ENCODE results near the gene PCDHGB6. TPM values are rescaled to one million over a fixed set of nuclear protein-coding genes. Genes with fewer than 3 reads are reported as not detected.
"Not testable (repeated sequence)": the region's sequence is repeated elsewhere in the genome, so short reads cannot be mapped to it uniquely, and the experiment has no call there.

The PCDHGB6 gene
- under 1 TPM; 0.13 to 0.44 (median 0.19) TPM for total RNA-seq
- polyA plus RNA-seq = under 1 TPM; 0.05 to 0.12 TPM
- total RNA-seq = 1.2 reads per million

DNA sequence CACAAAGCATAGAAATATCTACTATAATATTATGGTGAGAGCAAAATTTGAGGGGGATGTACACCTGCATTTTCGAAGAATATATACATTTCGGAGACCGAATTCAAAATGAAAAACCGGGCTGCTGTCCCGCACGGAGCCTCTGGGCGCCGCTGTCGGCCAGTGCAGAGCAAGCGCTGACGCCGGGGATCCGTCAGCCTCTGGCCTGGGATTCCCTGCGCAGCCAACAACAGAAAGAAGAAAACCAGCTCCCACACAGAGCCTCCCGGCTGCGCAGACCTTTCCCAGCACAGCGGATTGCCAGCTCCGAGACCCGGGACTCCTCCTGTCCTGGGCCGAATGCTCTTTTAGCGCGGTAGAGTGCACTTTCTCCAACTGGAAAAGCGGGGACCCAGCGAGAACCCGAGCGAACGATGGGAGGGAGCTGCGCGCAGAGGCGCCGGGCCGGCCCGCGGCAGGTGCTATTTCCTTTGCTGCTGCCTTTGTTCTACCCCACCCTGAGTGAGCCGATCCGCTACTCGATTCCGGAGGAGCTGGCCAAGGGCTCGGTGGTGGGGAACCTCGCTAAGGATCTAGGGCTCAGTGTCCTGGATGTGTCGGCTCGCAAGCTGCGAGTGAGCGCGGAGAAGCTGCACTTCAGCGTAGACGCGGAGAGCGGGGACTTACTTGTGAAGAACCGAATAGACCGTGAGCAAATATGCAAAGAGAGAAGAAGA is at the start of gene PCDHGB6:
TSS of gene PCDHGB6 (plus strand) at position 232 of the 716 bp plus-strand sequence. CDS start at position 414, 182 bp downstream.
- Mint-ChIP-seq H3K36me3 (peaks cover 7 to 32% (median 12%) of the 10 kb centered on the region in 5 donors), H3K27me3 (peaks cover 54 to 80% (median 76%) of the 10 kb centered on the region in 5 donors), H3K27ac (peak within 1 kb of the TSS in 4 of 9 donors; percentile 5 to 79 (median 35)), H3K4me1 (peaks cover 2 to 14% (median 4%) of the 10 kb centered on the region in 7 donors), H3K9me3 (peaks cover 10 to 82% (median 47%) of the 10 kb centered on the region in 11 donors), H3K4me3 (peak within 1 kb of the TSS in 9 of 10 donors; percentile 33 to 80 (median 66))
- peak; percentile 71 for ATAC-seq
- H3K4me3 ChIP-seq (ENCODE audit: low read length); CTCF ChIA-PET; H3K4me1 ChIP-seq (ENCODE audit: control insufficient read depth in 2 of 2, insufficient read depth in 2 of 2, low read length in 2 of 2); H3K36me3 ChIP-seq (ENCODE audit: control insufficient read depth in 2 of 3, insufficient read depth in 3 of 3, low read length in 3 of 3); intact Hi-C loops (cut with micrococcal nuclease); H3K27ac ChIP-seq (ENCODE audit: low read depth, low read length): not testable (repeated sequence)
- POLR2A ChIA-PET = interaction anchor here (0.5 kb wide), 1 partner anchor 155 kb away, joined by 5 read pairs; no protein-coding TSS in a partner anchor
- H3K9me3 ChIP-seq (ENCODE audit: control insufficient read depth in 2 of 3, low read length in 3 of 3) = peaks cover 0 to 33% (median 0%) of the 10 kb centered on the region in 3 experiments
- H3K27me3 ChIP-seq (ENCODE audit: control insufficient read depth in 2 of 2, insufficient read depth in 2 of 2, low read length in 2 of 2) = peaks cover 10 to 20% of the 10 kb centered on the region in 2 donors
- peak in 3 of 9 donors; percentile 27 to 34 (median 34) for DNase-seq

DNA sequence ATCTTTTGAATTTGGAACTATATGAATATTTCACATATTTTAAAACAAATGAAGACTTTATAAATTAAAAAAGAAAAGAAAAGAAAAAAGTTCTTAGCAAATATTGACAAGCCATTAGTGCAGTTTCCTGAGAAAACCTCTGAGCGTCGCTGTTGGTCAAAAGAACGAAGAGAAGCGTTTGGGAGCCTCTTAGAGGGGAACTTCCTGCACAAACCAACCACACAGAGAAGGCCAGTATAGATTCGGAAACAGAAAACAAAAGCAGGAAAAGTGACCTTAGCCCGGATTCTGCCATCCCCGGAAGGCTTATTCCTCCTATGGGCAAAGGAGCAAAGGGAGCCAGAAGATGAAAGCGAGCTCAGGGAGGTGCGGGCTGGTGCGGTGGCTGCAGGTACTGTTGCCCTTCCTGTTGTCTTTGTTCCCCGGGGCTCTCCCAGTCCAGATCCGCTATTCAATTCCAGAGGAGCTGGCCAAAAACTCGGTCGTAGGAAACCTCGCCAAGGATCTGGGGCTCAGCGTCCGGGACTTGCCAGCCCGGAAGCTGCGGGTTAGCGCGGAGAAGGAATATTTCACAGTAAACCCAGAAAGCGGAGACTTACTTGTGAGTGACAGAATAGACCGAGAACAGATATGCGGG is 47.9 kb upstream of the PCDHGB6 start, which contains the start of gene PCDHGB2:
TSS of gene PCDHGB2 (plus strand) at position 205 of the 637 bp plus-strand sequence. CDS start at position 347, 142 bp downstream.
- H3K9me3 Mint-ChIP-seq = peaks cover 20 to 92% (median 59%) of the 10 kb centered on the region in 11 donors
- intact Hi-C loops (cut with micrococcal nuclease) = loop anchor here in 1 of 2 donors (1.0 to 10.0 kb wide), 6 partner anchors 57 to 205 kb away; partner anchors contain the start of gene PCDHGB7
- H3K4me3 Mint-ChIP-seq = peak within 1 kb of the TSS; percentile 33 to 87 (median 78)
- H3K27ac Mint-ChIP-seq = peak within 1 kb of the TSS in 3 of 9 donors; percentile 48 to 57 (median 56)
- H3K27ac ChIP-seq (ENCODE audit: low read depth, low read length) = no peak within 1 kb of the TSS
- ChIA-PET POLR2A (no interaction called here), CTCF (no interaction called here)
- peaks cover 5 to 19% of the 10 kb centered on the region in 2 donors for H3K27me3 ChIP-seq (ENCODE audit: control insufficient read depth in 2 of 2, insufficient read depth in 2 of 2, low read length in 2 of 2)
- peak within 1 kb of the TSS; percentile 43 for H3K4me3 ChIP-seq (ENCODE audit: low read length)
- ATAC-seq = peak; percentile 54
- peaks cover 0 to 6% (median 3%) of the 10 kb centered on the region in 7 donors for H3K4me1 Mint-ChIP-seq
- H3K4me1 ChIP-seq (ENCODE audit: control insufficient read depth in 2 of 2, insufficient read depth in 2 of 2, low read length in 2 of 2) = no peaks in the 10 kb centered on the region
- peaks cover 0 to 62% (median 0%) of the 10 kb centered on the region in 3 experiments for H3K9me3 ChIP-seq (ENCODE audit: control insufficient read depth in 2 of 3, low read length in 3 of 3)
- no peaks in the 10 kb centered on the region for H3K36me3 ChIP-seq (ENCODE audit: control insufficient read depth in 2 of 3, insufficient read depth in 3 of 3, low read length in 3 of 3)
- peak in 1 of 9 donors; percentile 22 for DNase-seq
- peaks cover 37 to 90% (median 87%) of the 10 kb centered on the region in 5 donors for H3K27me3 Mint-ChIP-seq
- peaks cover 6 to 36% (median 18%) of the 10 kb centered on the region in 5 donors for H3K36me3 Mint-ChIP-seq

DNA sequence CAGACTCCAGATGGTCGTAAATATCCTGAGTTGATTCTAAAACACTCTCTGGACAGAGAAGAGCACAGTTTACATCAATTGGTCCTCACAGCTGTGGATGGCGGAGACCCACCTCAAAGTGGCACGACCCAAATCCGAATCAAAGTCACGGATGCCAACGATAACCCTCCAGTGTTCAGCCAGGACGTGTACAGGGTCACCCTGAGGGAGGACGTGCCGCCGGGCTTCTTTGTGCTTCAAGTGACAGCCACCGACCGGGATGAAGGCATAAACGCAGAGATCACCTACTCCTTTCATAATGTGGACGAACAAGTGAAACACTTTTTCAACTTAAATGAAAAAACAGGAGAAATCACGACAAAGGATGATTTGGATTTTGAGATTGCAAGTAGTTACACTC is 47.1 kb upstream of the PCDHGB6 start:
- Mint-ChIP-seq H3K27ac (peak overlapping the region in 1 of 9 donors; percentile 57), H3K9me3 (peaks cover 20 to 92% (median 63%) of the 10 kb centered on the region in 11 donors), H3K4me1 (peaks cover 0 to 6% (median 3%) of the 10 kb centered on the region in 7 donors), H3K4me3 (peak overlapping the region in 3 of 10 donors; percentile 9 to 87 (median 81)), H3K36me3 (peaks cover 8 to 39% (median 22%) of the 10 kb centered on the region in 5 donors), H3K27me3 (peaks cover 45 to 90% (median 88%) of the 10 kb centered on the region in 5 donors)
- CTCF ChIA-PET = no interaction called here
- ATAC-seq = no peak
- Histone ChIP-seq H3K4me1 (ENCODE audit: control insufficient read depth in 2 of 2, insufficient read depth in 2 of 2, low read length in 2 of 2) (no peaks in the 10 kb centered on the region), H3K9me3 (ENCODE audit: control insufficient read depth in 2 of 3, low read length in 3 of 3) (peaks cover 0 to 62% (median 0%) of the 10 kb centered on the region in 3 experiments), H3K36me3 (ENCODE audit: control insufficient read depth in 2 of 3, insufficient read depth in 3 of 3, low read length in 3 of 3) (no peaks in the 10 kb centered on the region), H3K4me3 (ENCODE audit: low read length) (peak overlapping the region; percentile 43), H3K27ac (ENCODE audit: low read depth, low read length) (no peak overlapping the region), H3K27me3 (ENCODE audit: control insufficient read depth in 2 of 2, insufficient read depth in 2 of 2, low read length in 2 of 2) (peaks cover 5 to 24% of the 10 kb centered on the region in 2 donors)
- intact Hi-C loops (cut with micrococcal nuclease) = loop anchor here in 1 of 2 donors (5.0 to 10.0 kb wide), 2 partner anchors 57 to 126 kb away; partner anchors contain the start of gene PCDHGB7
- no peak for DNase-seq
- POLR2A ChIA-PET = no interaction called here

DNA sequence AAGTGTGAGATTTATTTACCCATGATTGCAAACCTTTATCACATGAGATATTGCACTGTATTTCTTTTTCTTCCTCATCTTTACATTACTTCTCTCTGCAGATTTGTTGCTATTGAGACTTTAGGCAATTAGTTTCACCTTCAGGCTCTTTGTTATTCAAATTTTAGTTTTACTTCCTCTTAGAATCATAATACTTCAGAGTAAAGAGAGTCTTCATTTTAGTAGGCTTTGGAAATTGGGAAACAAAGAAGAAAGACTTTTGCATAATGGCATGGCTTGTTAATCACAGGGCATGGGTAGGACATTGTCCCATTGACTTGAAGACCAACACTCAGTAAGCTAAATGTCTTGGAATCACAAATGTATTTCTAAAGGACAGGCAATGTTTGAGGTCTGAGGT is 45.1 kb upstream of the PCDHGB6 start:
- peaks cover 16 to 89% (median 66%) of the 10 kb centered on the region in 11 donors for H3K9me3 Mint-ChIP-seq
- Histone ChIP-seq H3K27me3 (ENCODE audit: control insufficient read depth in 2 of 2, insufficient read depth in 2 of 2, low read length in 2 of 2) (peaks cover 5 to 27% of the 10 kb centered on the region in 2 donors), H3K27ac (ENCODE audit: low read depth, low read length) (no peak overlapping the region), H3K36me3 (ENCODE audit: control insufficient read depth in 2 of 3, insufficient read depth in 3 of 3, low read length in 3 of 3) (no peaks in the 10 kb centered on the region), H3K4me3 (ENCODE audit: low read length) (no peak overlapping the region), H3K4me1 (ENCODE audit: control insufficient read depth in 2 of 2, insufficient read depth in 2 of 2, low read length in 2 of 2) (no peaks in the 10 kb centered on the region), H3K9me3 (ENCODE audit: control insufficient read depth in 2 of 3, low read length in 3 of 3) (peaks cover 0 to 54% (median 0%) of the 10 kb centered on the region in 3 experiments)
- peak overlapping the region in 2 of 9 donors; percentile 22 to 70 for H3K27ac Mint-ChIP-seq
- peaks cover 8 to 42% (median 19%) of the 10 kb centered on the region in 5 donors for H3K36me3 Mint-ChIP-seq
- ChIA-PET CTCF (interaction anchor here (0.5 kb wide), 1 partner anchor 47 kb away, joined by 7 read pairs; no protein-coding TSS in a partner anchor), POLR2A (no interaction called here)
- H3K4me1 Mint-ChIP-seq = peaks cover 0 to 6% (median 3%) of the 10 kb centered on the region in 7 donors
- H3K27me3 Mint-ChIP-seq = peaks cover 48 to 88% (median 83%) of the 10 kb centered on the region in 5 donors
- ATAC-seq (no peak), DNase-seq (no peak)
- peak overlapping the region in 2 of 10 donors; percentile 2 to 13 for H3K4me3 Mint-ChIP-seq
- intact Hi-C loops (cut with micrococcal nuclease) = loop anchor here in 1 of 2 donors (5.0 to 10.0 kb wide), 2 partner anchors 55 to 128 kb away; partner anchors contain the start of gene PCDHGB7

DNA sequence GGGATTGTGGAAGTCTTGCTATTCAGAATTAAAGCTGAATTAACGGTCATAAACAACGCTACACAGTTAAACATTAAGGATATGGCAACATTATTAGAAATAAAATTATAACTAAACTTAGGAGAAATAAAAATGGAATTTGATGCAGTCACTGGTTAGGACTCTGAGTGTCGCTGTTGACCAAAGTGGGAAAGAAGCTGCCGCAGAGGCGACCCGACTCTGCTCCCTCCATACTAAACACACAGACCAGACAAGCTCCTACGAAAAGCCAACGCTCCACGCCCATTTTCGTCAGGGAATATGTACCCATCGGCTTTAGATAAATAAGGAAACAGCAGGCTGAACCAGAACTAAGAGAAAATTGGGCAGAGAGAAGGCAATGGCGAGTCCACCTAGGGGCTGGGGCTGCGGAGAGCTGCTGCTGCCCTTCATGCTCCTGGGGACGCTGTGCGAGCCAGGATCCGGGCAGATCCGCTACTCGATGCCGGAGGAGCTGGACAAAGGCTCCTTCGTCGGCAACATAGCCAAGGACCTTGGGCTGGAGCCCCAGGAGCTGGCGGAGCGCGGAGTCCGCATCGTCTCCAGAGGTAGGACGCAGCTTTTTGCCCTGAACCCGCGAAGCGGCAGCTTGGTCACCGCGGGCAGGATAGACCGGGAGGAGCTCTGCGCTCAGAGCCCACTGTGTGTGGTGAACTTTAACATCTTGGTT is 43.7 kb upstream of the PCDHGB6 start, which contains the start of gene PCDHGA5:
TSS of gene PCDHGA5 (plus strand) at position 211 of the 709 bp plus-strand sequence. CDS start at position 380, 169 bp downstream.
- H3K4me1 Mint-ChIP-seq = peaks cover 0 to 6% (median 3%) of the 10 kb centered on the region in 7 donors
- ChIA-PET POLR2A (no interaction called here), CTCF (no interaction called here)
- H3K27me3 ChIP-seq (ENCODE audit: control insufficient read depth in 2 of 2, insufficient read depth in 2 of 2, low read length in 2 of 2) = peaks cover 5 to 32% of the 10 kb centered on the region in 2 donors
- H3K36me3 ChIP-seq (ENCODE audit: control insufficient read depth in 2 of 3, insufficient read depth in 3 of 3, low read length in 3 of 3) = no peaks in the 10 kb centered on the region
- intact Hi-C loops (cut with micrococcal nuclease) = loop anchor here in 1 of 2 donors (5.0 to 10.0 kb wide), 2 partner anchors 53 to 129 kb away; partner anchors contain the start of gene PCDHGB7
- peaks cover 52 to 91% (median 84%) of the 10 kb centered on the region in 5 donors for H3K27me3 Mint-ChIP-seq
- ATAC-seq (no peak), DNase-seq (no peak)
- peaks cover 0 to 54% (median 0%) of the 10 kb centered on the region in 3 experiments for H3K9me3 ChIP-seq (ENCODE audit: control insufficient read depth in 2 of 3, low read length in 3 of 3)
- peaks cover 8 to 37% (median 19%) of the 10 kb centered on the region in 5 donors for H3K36me3 Mint-ChIP-seq
- H3K27ac Mint-ChIP-seq = peak within 1 kb of the TSS in 2 of 9 donors; percentile 23 to 74
- H3K4me3 ChIP-seq (ENCODE audit: low read length) = no peak within 1 kb of the TSS
- peak within 1 kb of the TSS in 2 of 10 donors; percentile 9 to 21 for H3K4me3 Mint-ChIP-seq
- peaks cover 12 to 93% (median 64%) of the 10 kb centered on the region in 11 donors for H3K9me3 Mint-ChIP-seq
- H3K27ac ChIP-seq (ENCODE audit: low read depth, low read length) = no peak within 1 kb of the TSS
- H3K4me1 ChIP-seq (ENCODE audit: control insufficient read depth in 2 of 2, insufficient read depth in 2 of 2, low read length in 2 of 2) = no peaks in the 10 kb centered on the region
